HCT116 (cell line): ENCODE measurements around the gene ASAP2. TPM values are rescaled to one million over a fixed set of nuclear protein-coding genes. Genes with fewer than 3 reads are reported as not detected.
A peak's percentile ranks its signal among the peaks of the same experiment; 100 is the strongest.

Experiments
- ATAC-seq: fragments of 200-7000 bp; cut with Tn5 transposase; 2 replicates; pipeline ENCODE4 v1.9.1; 2020; ENCODE audit warnings: mild to moderate bottlenecking, moderate library complexity
- BruUV-seq: library from RNA; stranded (reverse); fragments of 400-500 nt; replicated peaks from 2 replicates; lab custom pipeline; 2021; lab: Mats Ljungman, UMichigan
- CTCF ChIA-PET: fragments of 300-600 bp; sonication (Branson Sonifier 250); formaldehyde crosslinking; loops from one replicate; lab custom pipeline; 2021; ENCODE audit warnings: antibody characterized with exemption; lab: Charles Lee
- POLR2A ChIA-PET: fragments of 300-600, 350-600 bp; sonication (Branson Sonifier 250); formaldehyde crosslinking; loops from one replicate; lab custom pipeline; 2021; ENCODE audit warnings: antibody characterized with exemption; lab: Charles Lee
- RAD21 ChIA-PET, 2 experiments: fragments of 300-600 bp; sonication (Branson Sonifier 250); formaldehyde crosslinking; loops; one replicate each; lab custom pipeline; 2023; ENCODE audit warnings: low total read pairs in 2 of 2; ENCODE audit not compliant: uncharacterized antibody in 2 of 2, unreplicated experiment in 2 of 2, low non-redundant PET in 1 of 2; lab: Charles Lee
- DNase-seq: peaks from one replicate; pipeline ENCODE4 v3.0.0-alpha.2; 2010; ENCODE audit warnings: low read depth, low spot score
- H2AFZ ChIP-seq: fragments of 200-600 bp; shearing (Covaris generic), sonication (generic); 2 replicates; pipeline ENCODE4 v1.6.1; 2017; ENCODE audit warnings: low read depth, mixed run types, mixed read lengths, antibody characterized with exemption, low read length; ENCODE audit not compliant: poor library complexity, severe bottlenecking
- H3K27ac ChIP-seq: 2 replicates; pipeline ENCODE4 v1.5.1; 2012; ENCODE audit warnings: low read depth, low read length
- H3K27me3 ChIP-seq: fragments of 200-600 bp; sonication (generic); 2 replicates; pipeline ENCODE4 v1.6.1; 2016; ENCODE audit warnings: mixed run types, low read length, mixed read lengths; ENCODE audit not compliant: insufficient read depth
- H3K36me3 ChIP-seq, 2 experiments: fragments of 200-500 bp in 1 of 2; fragments of 200-600 bp in 1 of 2; sonication (Bioruptor generic) in 1 of 2; sonication (generic) in 1 of 2; 2 replicates each; pipeline versions ENCODE4 v1.5.1 to v1.6.1; 2014 to 2016; ENCODE audit warnings: low read length in 2 of 2, inconsistent platforms in 1 of 2, mixed read lengths in 1 of 2, mixed run types in 1 of 2; ENCODE audit not compliant: insufficient read depth in 2 of 2, control insufficient read depth in 1 of 2
- H3K4me1 ChIP-seq, 2 experiments: fragments of 200-600 bp in 1 of 2; sonication (generic) in 1 of 2; 2 replicates each; pipeline versions ENCODE4 v1.5.1 to v1.6.1; 2012 to 2017; ENCODE audit warnings: low read length in 2 of 2, inconsistent platforms in 1 of 2, mild to moderate bottlenecking in 1 of 2, mixed read lengths in 1 of 2, mixed run types in 1 of 2, moderate library complexity in 1 of 2; ENCODE audit not compliant: insufficient read depth in 2 of 2, control insufficient read depth in 1 of 2
- H3K4me2 ChIP-seq: fragments of 200-600 bp; sonication (generic); 2 replicates; pipeline ENCODE4 v1.6.1; 2017; ENCODE audit warnings: mixed run types, low read length, mixed read lengths
- H3K4me3 ChIP-seq, 2 experiments: fragments of 200-600 bp in 1 of 2; sonication (generic) in 1 of 2; replicated peaks in 1 of 2; 2 replicates each; pipeline ENCODE4 v1.5.1; 2011 to 2016; ENCODE audit warnings: low read length in 2 of 2, control low read depth in 1 of 2, low read depth in 1 of 2, mild to moderate bottlenecking in 1 of 2, mixed read lengths in 1 of 2, mixed run types in 1 of 2
- H3K79me2 ChIP-seq: fragments of 200-600 bp; sonication (generic); 2 replicates; pipeline ENCODE4 v1.6.1; 2017; ENCODE audit warnings: mild to moderate bottlenecking, mixed run types, low read length, moderate library complexity, mixed read lengths; ENCODE audit not compliant: insufficient read depth
- H3K9ac ChIP-seq: fragments of 200-600 bp; sonication (generic); 2 replicates; pipeline ENCODE4 v1.6.1; 2016; ENCODE audit warnings: low read length, mixed read lengths
- H3K9me2 ChIP-seq: fragments of 200-600 bp; sonication (generic), shearing (Covaris generic); 2 replicates; pipeline ENCODE4 v1.6.1; 2017; ENCODE audit warnings: mixed run types, mild to moderate bottlenecking, moderate library complexity; ENCODE audit not compliant: insufficient read depth
- H3K9me3 ChIP-seq, 2 experiments: fragments of 200-500 bp in 1 of 2; fragments of 200-600 bp in 1 of 2; sonication (Bioruptor generic) in 1 of 2; sonication (generic) in 1 of 2; 2 replicates each; pipeline ENCODE4 v1.6.1; 2014 to 2017; ENCODE audit warnings: low read length in 2 of 2, mixed read lengths in 2 of 2, inconsistent platforms in 1 of 2, low read depth in 1 of 2, mild to moderate bottlenecking in 1 of 2, mixed run types in 1 of 2, moderate library complexity in 1 of 2; ENCODE audit not compliant: control insufficient read depth in 1 of 2, insufficient read depth in 1 of 2
- H4K20me1 ChIP-seq: fragments of 200-600 bp; sonication (generic), shearing (Covaris generic); 2 replicates; pipeline ENCODE4 v1.6.1; 2017; ENCODE audit warnings: mixed run types, mild to moderate bottlenecking, moderate library complexity; ENCODE audit not compliant: insufficient read depth
- CBX3 ChIP-seq: IDR thresholded peaks from 2 replicates; pipeline ENCODE4 v1.6.1; 2012; ENCODE audit warnings: low read depth
- CEBPB ChIP-seq: IDR thresholded peaks from 2 replicates; pipeline ENCODE4 v1.6.1; 2012; ENCODE audit warnings: low read depth
- CTCF ChIP-seq, 3 experiments: fragments of 200-600 bp in 1 of 3; sonication (generic) in 1 of 3; IDR thresholded peaks in 2 of 3; conservative IDR thresholded peaks in 1 of 3; 2 replicates each; pipeline ENCODE4 v1.5.1; 2012 to 2017; ENCODE audit warnings: low read depth in 2 of 3, low read length in 2 of 3, antibody characterized with exemption in 1 of 3, borderline replicate concordance in 1 of 3, control low read depth in 1 of 3, mild to moderate bottlenecking in 1 of 3, mixed read lengths in 1 of 3, mixed run types in 1 of 3, moderate library complexity in 1 of 3; ENCODE audit not compliant: insufficient read depth in 1 of 3
- EGR1 ChIP-seq: IDR thresholded peaks from 2 replicates; pipeline ENCODE4 v1.6.1; 2012; ENCODE audit warnings: low read depth
- FOSL1 ChIP-seq: IDR thresholded peaks from 2 replicates; pipeline ENCODE4 v1.6.1; 2012; ENCODE audit warnings: low read depth
- JUND ChIP-seq: IDR thresholded peaks from 2 replicates; pipeline ENCODE4 v1.6.1; 2012
- MAX ChIP-seq: IDR thresholded peaks from 2 replicates; pipeline ENCODE4 v1.6.1; 2012
- POLR2A ChIP-seq: IDR thresholded peaks from 2 replicates; pipeline ENCODE4 v1.7.0; 2011; ENCODE audit warnings: borderline replicate concordance; ENCODE audit not compliant: insufficient read depth, insufficient read length; ENCODE audit errors: extremely low read depth
- POLR2AphosphoS5 ChIP-seq: IDR thresholded peaks from 2 replicates; pipeline ENCODE4 v1.6.1; 2011; ENCODE audit warnings: mild to moderate bottlenecking, low read depth, low read length, moderate library complexity
- SIN3A ChIP-seq: IDR thresholded peaks from 2 replicates; pipeline ENCODE4 v1.6.1; 2012; ENCODE audit warnings: low read depth
- SP1 ChIP-seq: IDR thresholded peaks from 2 replicates; pipeline ENCODE4 v1.6.1; 2012; ENCODE audit warnings: low read depth
- SRF ChIP-seq: IDR thresholded peaks from 2 replicates; pipeline ENCODE4 v1.6.1; 2012; ENCODE audit warnings: low read depth
- TCF7L2 ChIP-seq: IDR thresholded peaks from 2 replicates; pipeline ENCODE4 v1.7.0; 2011; ENCODE audit warnings: borderline replicate concordance, inconsistent platforms; ENCODE audit not compliant: insufficient read depth, insufficient read length; ENCODE audit errors: extremely low read depth
- ZFX ChIP-seq: fragments of 450-650 bp; IDR thresholded peaks from 2 replicates; pipeline ENCODE4 v1.6.1; 2017
- intact Hi-C: fragments of 100-400 bp; cut with micrococcal nuclease; formaldehyde crosslinking; loops from 2 replicates; pipeline ENCODE4 v1.10.0; 2022
- total RNA-seq: library from RNA; stranded (reverse); gene quantifications from one replicate; pipeline ENCODE4 v1.2.1, GENCODE V29; 2021; ENCODE audit not compliant: unreplicated experiment
- TF ChIP-seq, protein P1 (sequence below): IDR thresholded peaks from 2 replicates; pipeline ENCODE4 v1.6.1; 2012
- TF ChIP-seq, protein P2 (sequence below): IDR thresholded peaks from 2 replicates; pipeline ENCODE4 v1.6.1; 2012; ENCODE audit warnings: low read depth

The ASAP2 gene
- total RNA-seq, 1 experiment from 2014 or later = 16.5 TPM

DNA sequence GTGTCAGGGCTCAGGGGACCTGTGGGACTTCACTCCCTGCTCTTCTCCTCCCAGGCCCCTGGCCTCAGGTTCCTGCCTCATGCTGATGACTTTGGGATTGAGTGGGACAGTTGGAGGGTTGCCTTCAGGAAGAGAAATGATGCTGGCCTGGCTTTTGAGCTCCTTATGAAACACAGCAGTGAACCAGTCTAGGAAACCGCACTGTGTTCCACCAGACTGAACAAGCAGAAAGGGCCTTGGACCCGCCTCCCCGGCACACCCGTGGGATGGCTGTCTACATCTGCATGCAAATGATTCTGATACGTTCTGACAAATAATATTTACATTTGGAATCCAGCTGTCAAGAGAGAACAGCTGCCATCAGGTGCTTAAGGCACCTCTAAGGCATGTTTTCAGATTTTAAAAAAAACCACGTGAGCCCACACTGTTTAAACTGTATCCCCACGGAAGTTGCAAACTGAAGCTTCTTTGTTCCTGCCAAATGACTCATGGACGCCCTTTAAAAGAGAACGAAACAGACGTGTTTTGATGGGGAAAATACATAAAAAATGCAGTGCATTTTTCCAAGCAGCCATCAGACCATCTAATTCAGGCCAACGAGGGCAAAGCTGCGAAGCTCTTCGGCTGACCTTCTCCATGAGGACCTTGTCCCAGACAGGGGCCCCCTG, 27.6 kb upstream of the ASAP2 start:
- BruUV-seq = no TSS peak
- H3K27me3 ChIP-seq = no peaks in the 10 kb centered on the region
- no peaks in the 10 kb centered on the region for H3K36me3 ChIP-seq
- peak overlapping the region; percentile 72 for H3K4me2 ChIP-seq
- H4K20me1 ChIP-seq = no peaks in the 10 kb centered on the region
- H3K79me2 ChIP-seq = no peaks in the 10 kb centered on the region
- peak; percentile 56 for ATAC-seq
- peak overlapping the region; percentile 35 for H3K27ac ChIP-seq
- intact Hi-C loops = no loop called here
- ChIA-PET RAD21 (no interaction called here), CTCF (no interaction called here), POLR2A (interaction anchor here (0.6 to 0.7 kb wide), 2 partner anchors 142 to 435 kb away, joined by 3 read pairs; no protein-coding TSS in a partner anchor)
- DNase-seq = no peak
- peaks cover 31 to 49% of the 10 kb centered on the region in 2 experiments for H3K4me1 ChIP-seq
- H3K9ac ChIP-seq = peak overlapping the region; percentile 41
- peak overlapping the region; percentile 49 for H2AFZ ChIP-seq
- no peaks in the 10 kb centered on the region; a peak in 1 of 4 replicates for H3K9me3 ChIP-seq
- no peak for TF ChIP-seq SRF
- TF ChIP-seq CEBPB = no peak
- TF ChIP-seq ZFX = no peak
- no peak for TF ChIP-seq POLR2AphosphoS5
- peak; percentile 53; the same call in 1 of the 2 replicates for TF ChIP-seq MAX
- TF ChIP-seq TCF7L2 = no peak
- 0 out of 2 replicates have a peak, but pooled peaks have one; percentile 30 for TF ChIP-seq FOSL1
- TF ChIP-seq CTCF (IDR thresholded peaks at IDR 0.05 in 2 of 3, conservative IDR thresholded peaks at IDR 0.05 in 1 of 3; ENCODE audit: borderline replicate concordance in 1 of 3, insufficient read depth in 1 of 3, low read depth in 2 of 3, low read length in 2 of 3) = no peak
- no peak; the same call in 1 of the 2 replicates for TF ChIP-seq SIN3A
- TF ChIP-seq EGR1 = no peak
- TF ChIP-seq SP1 = peak; percentile 46
- TF ChIP-seq POLR2A = no peak
- TF ChIP-seq CBX3 = no peak
- TF ChIP-seq, protein P1, sequence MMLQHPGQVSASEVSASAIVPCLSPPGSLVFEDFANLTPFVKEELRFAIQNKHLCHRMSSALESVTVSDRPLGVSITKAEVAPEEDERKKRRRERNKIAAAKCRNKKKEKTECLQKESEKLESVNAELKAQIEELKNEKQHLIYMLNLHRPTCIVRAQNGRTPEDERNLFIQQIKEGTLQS = no peak
- TF ChIP-seq, protein P2, sequence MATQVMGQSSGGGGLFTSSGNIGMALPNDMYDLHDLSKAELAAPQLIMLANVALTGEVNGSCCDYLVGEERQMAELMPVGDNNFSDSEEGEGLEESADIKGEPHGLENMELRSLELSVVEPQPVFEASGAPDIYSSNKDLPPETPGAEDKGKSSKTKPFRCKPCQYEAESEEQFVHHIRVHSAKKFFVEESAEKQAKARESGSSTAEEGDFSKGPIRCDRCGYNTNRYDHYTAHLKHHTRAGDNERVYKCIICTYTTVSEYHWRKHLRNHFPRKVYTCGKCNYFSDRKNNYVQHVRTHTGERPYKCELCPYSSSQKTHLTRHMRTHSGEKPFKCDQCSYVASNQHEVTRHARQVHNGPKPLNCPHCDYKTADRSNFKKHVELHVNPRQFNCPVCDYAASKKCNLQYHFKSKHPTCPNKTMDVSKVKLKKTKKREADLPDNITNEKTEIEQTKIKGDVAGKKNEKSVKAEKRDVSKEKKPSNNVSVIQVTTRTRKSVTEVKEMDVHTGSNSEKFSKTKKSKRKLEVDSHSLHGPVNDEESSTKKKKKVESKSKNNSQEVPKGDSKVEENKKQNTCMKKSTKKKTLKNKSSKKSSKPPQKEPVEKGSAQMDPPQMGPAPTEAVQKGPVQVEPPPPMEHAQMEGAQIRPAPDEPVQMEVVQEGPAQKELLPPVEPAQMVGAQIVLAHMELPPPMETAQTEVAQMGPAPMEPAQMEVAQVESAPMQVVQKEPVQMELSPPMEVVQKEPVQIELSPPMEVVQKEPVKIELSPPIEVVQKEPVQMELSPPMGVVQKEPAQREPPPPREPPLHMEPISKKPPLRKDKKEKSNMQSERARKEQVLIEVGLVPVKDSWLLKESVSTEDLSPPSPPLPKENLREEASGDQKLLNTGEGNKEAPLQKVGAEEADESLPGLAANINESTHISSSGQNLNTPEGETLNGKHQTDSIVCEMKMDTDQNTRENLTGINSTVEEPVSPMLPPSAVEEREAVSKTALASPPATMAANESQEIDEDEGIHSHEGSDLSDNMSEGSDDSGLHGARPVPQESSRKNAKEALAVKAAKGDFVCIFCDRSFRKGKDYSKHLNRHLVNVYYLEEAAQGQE = no peak
- peak; percentile 45; the same call in 1 of the 2 replicates for TF ChIP-seq JUND
- H3K4me3 ChIP-seq = peak overlapping the region; percentile 5 to 26; a peak in 3 of 4 replicates
- H3K9me2 ChIP-seq = no peaks in the 10 kb centered on the region
